OCI-LY7 (cell line): ENCODE data around the gene TXLNG. TPM values are rescaled to one million over a fixed set of nuclear protein-coding genes. Genes with fewer than 3 reads are reported as not detected.

Source experiments
- BruUV-seq: library from RNA; stranded (reverse); fragments of 400-500 nt; replicated peaks from 2 replicates; lab custom pipeline; 2021; lab: Mats Ljungman, UMichigan
- CTCF ChIA-PET: fragments of 300-600 bp; sonication (Branson Sonifier 250); formaldehyde crosslinking; loops from one replicate; lab custom pipeline; 2022; ENCODE audit warnings: antibody characterized with exemption; ENCODE audit not compliant: unreplicated experiment; lab: Charles Lee
- POLR2A ChIA-PET: fragments of 300-600 bp; sonication (Branson Sonifier 250); formaldehyde crosslinking; loops from one replicate; lab custom pipeline; 2022; ENCODE audit warnings: antibody characterized with exemption; lab: Charles Lee
- DNase-seq: peaks from one replicate; pipeline ENCODE4 v3.0.0-alpha.2; 2015; ENCODE audit warnings: low spot score
- H2AFZ ChIP-seq: fragments of 200-600 bp; sonication (generic), shearing (Covaris generic); 2 replicates; pipeline ENCODE4 v1.6.1; 2014; ENCODE audit warnings: mild to moderate bottlenecking, antibody characterized with exemption, low read length, moderate library complexity
- H3K27ac ChIP-seq: fragments of 200-600 bp; sonication (generic); 2 replicates; pipeline ENCODE4 v1.5.1; 2014; ENCODE audit warnings: mixed run types, low read depth, mild to moderate bottlenecking, moderate library complexity, low read length, inconsistent platforms; ENCODE audit not compliant: poor library complexity, severe bottlenecking
- H3K36me3 ChIP-seq: fragments of 200-600 bp; sonication (generic); 2 replicates; pipeline ENCODE4 v1.6.1; 2014; ENCODE audit warnings: mild to moderate bottlenecking, antibody characterized with exemption, low read length, moderate library complexity, mixed read lengths; ENCODE audit not compliant: insufficient read depth
- H3K4me1 ChIP-seq: fragments of 200-600 bp; sonication (generic); 2 replicates; pipeline ENCODE4 v1.5.1; 2014; ENCODE audit warnings: mild to moderate bottlenecking, low read length; ENCODE audit not compliant: insufficient read depth, poor library complexity, severe bottlenecking
- H3K4me2 ChIP-seq: fragments of 200-600 bp; sonication (generic); 2 replicates; pipeline ENCODE4 v1.6.1; 2014; ENCODE audit warnings: mild to moderate bottlenecking, low read length
- H3K4me3 ChIP-seq: fragments of 200-600 bp; sonication (generic); 2 replicates; pipeline ENCODE4 v1.5.1; 2014; ENCODE audit warnings: mild to moderate bottlenecking, low read depth, low read length; ENCODE audit not compliant: poor library complexity, severe bottlenecking
- H3K79me2 ChIP-seq: fragments of 200-600 bp; sonication (generic); 2 replicates; pipeline ENCODE4 v1.6.1; 2016; ENCODE audit warnings: low read depth, mild to moderate bottlenecking, low read length, moderate library complexity, mixed read lengths; ENCODE audit not compliant: insufficient read depth
- H3K9me2 ChIP-seq: fragments of 200-600 bp; sonication (generic); 2 replicates; pipeline ENCODE4 v1.6.1; 2016; ENCODE audit warnings: mild to moderate bottlenecking, low read length, mixed read lengths; ENCODE audit not compliant: insufficient read depth
- H3K9me3 ChIP-seq: fragments of 200-600 bp; sonication (generic); 2 replicates; pipeline ENCODE4 v1.6.1; 2014; ENCODE audit warnings: mild to moderate bottlenecking, mixed run types, low read length, mixed read lengths
- H4K20me1 ChIP-seq: fragments of 200-600 bp; sonication (generic); 2 replicates; pipeline ENCODE4 v1.6.1; 2014; ENCODE audit warnings: mild to moderate bottlenecking, antibody characterized with exemption, low read length, moderate library complexity, mixed read lengths; ENCODE audit not compliant: insufficient read depth
- EZH2phosphoT487 ChIP-seq: fragments of 200-600 bp; sonication (generic); IDR thresholded peaks from 2 replicates; pipeline ENCODE4 v1.6.1; 2018; ENCODE audit warnings: low read depth, borderline replicate concordance, mild to moderate bottlenecking, mixed run types, antibody characterized with exemption, low read length, moderate library complexity, mixed read lengths
- intact Hi-C: fragments of 100-400 bp; cut with micrococcal nuclease; formaldehyde crosslinking; loops from one replicate; pipeline ENCODE4 v1.10.0; 2022; ENCODE audit not compliant: unreplicated experiment
- total RNA-seq, 2 experiments: library from RNA; depleted of rRNA in 1 of 2; stranded (reverse); fragments of >200 nt in 1 of 2; shearing (Covaris generic) in 1 of 2; gene quantifications; 2 replicates each; pipeline ENCODE4 v1.2.3, GENCODE V29; 2014 to 2022
- TF ChIP-seq, protein P1 (sequence below): fragments of 200-600 bp; sonication (generic); conservative IDR thresholded peaks from 2 replicates; pipeline ENCODE4 v1.5.1; 2014; ENCODE audit warnings: mild to moderate bottlenecking, antibody characterized with exemption, low read length, moderate library complexity, mixed read lengths

Gene TXLNG
- total RNA-seq, 2 experiments from 2014 or later = 16.9 to 22.0 TPM

DNA sequence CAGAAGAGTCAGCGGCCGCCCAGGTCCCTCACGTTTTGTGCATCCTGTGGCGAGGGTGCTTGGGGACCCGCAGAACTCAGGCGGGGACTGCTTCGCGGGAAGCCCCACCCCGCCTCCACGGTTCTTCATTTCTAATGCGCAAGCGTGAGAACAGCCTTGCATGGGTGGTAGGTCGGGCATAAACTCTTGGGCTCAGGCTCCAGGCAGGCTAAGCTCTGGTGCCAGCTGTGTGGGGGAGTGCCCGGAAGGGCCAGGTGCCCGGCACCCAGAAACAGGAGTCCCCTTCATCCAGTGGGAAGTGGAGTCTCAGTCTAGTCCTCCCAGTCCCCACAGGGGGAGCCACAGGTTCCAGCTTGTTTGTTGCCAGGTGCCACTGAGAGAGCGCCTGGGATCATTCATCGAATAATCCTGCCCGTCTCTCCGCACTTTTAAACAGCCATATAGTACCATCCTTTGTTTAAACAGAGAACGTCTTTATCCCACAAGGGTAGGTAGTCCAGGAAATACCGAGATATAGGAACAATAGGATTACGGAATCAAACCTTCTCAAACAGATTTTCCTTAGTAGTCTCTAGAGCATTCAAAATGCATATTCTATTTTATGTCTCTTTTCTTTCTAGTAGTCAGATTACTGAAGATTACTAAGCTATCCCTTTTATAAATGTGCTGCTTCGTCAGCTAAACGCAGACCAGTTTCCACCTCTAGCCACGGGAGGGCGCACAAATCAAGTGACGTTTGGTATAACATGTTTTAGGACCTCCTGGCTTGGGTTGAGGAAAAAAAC, 96.6 kb downstream of the TXLNG start:
- peak overlapping the region; percentile 81 for H3K4me2 ChIP-seq
- no TSS peak for BruUV-seq
- H3K36me3 ChIP-seq = no peaks in the 10 kb centered on the region
- peak overlapping the region; percentile 58 for H3K4me3 ChIP-seq
- H3K79me2 ChIP-seq = no peaks in the 10 kb centered on the region
- POLR2A ChIA-PET = interaction anchor here (0.7 to 6.3 kb wide), 15 partner anchors 9 to 1469 kb away, joined by 3 to 73 read pairs (median 4); partner anchors contain the start of gene REPS2
- H4K20me1 ChIP-seq = no peaks in the 10 kb centered on the region
- CTCF ChIA-PET = interaction anchor here (0.9 to 3.5 kb wide), 5 partner anchors 8 to 163 kb away, joined by 3 to 20 read pairs (median 4); no protein-coding TSS in a partner anchor
- H3K9me2 ChIP-seq = no peaks in the 10 kb centered on the region
- H2AFZ ChIP-seq = peak overlapping the region; percentile 92
- H3K27ac ChIP-seq = peak overlapping the region; percentile 78
- no peaks in the 10 kb centered on the region for H3K9me3 ChIP-seq
- peak; percentile 80 for DNase-seq
- peaks cover 43% of the 10 kb centered on the region for H3K4me1 ChIP-seq
- no peak for TF ChIP-seq EZH2phosphoT487
- TF ChIP-seq, protein P1, sequence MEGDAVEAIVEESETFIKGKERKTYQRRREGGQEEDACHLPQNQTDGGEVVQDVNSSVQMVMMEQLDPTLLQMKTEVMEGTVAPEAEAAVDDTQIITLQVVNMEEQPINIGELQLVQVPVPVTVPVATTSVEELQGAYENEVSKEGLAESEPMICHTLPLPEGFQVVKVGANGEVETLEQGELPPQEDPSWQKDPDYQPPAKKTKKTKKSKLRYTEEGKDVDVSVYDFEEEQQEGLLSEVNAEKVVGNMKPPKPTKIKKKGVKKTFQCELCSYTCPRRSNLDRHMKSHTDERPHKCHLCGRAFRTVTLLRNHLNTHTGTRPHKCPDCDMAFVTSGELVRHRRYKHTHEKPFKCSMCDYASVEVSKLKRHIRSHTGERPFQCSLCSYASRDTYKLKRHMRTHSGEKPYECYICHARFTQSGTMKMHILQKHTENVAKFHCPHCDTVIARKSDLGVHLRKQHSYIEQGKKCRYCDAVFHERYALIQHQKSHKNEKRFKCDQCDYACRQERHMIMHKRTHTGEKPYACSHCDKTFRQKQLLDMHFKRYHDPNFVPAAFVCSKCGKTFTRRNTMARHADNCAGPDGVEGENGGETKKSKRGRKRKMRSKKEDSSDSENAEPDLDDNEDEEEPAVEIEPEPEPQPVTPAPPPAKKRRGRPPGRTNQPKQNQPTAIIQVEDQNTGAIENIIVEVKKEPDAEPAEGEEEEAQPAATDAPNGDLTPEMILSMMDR = peak; percentile 86
- intact Hi-C loops = loop anchor here (1.0 to 2.0 kb wide), 4 partner anchors 9 to 199 kb away; partner anchors contain the start of gene REPS2

DNA sequence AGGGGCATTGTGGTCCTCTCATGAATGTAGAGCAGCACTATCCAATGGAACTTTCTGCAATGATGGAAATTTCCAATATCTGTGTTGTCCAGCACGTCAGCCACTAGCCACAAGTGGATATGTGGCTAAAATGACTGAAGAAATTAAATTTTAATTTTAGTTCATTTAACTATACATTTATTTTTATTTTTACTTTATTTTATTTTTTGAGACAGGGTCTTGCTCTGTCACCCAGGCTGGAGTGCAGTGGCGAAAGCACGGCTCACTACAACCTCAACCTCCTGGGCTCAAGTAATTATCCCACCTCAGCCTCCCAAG, 97.2 kb downstream of the TXLNG start:
- H3K4me2 ChIP-seq = peak overlapping the region; percentile 81; the same call in 1 of the 2 replicates
- intact Hi-C loops = loop anchor here (1.0 to 2.0 kb wide), 4 partner anchors 9 to 199 kb away; partner anchors contain the start of gene REPS2
- no peaks in the 10 kb centered on the region for H3K36me3 ChIP-seq
- no peaks in the 10 kb centered on the region for H3K9me3 ChIP-seq
- ChIA-PET POLR2A (interaction anchor here (0.7 to 6.3 kb wide), 8 partner anchors 9 to 163 kb away, joined by 3 to 73 read pairs (median 5); no protein-coding TSS in a partner anchor), CTCF (interaction anchor here (1.4 to 3.5 kb wide), 4 partner anchors 8 to 162 kb away, joined by 3 to 20 read pairs (median 7); no protein-coding TSS in a partner anchor)
- no peak for DNase-seq
- H3K27ac ChIP-seq = peak overlapping the region; percentile 78
- no TSS peak for BruUV-seq
- TF ChIP-seq, protein P1 = no peak; the same call in 1 of the 2 replicates
- no peak for TF ChIP-seq EZH2phosphoT487
- no peak overlapping the region for H2AFZ ChIP-seq
- no peaks in the 10 kb centered on the region for H3K9me2 ChIP-seq
- peak overlapping the region; percentile 58 for H3K4me3 ChIP-seq
- H3K4me1 ChIP-seq = peaks cover 43% of the 10 kb centered on the region
- no peaks in the 10 kb centered on the region for H4K20me1 ChIP-seq
- H3K79me2 ChIP-seq = no peaks in the 10 kb centered on the region
